GM23248 (cell line): ENCODE data around the gene ANXA11. TPM values are rescaled to one million over a fixed set of nuclear protein-coding genes. Genes with fewer than 3 reads are reported as not detected.

Source experiments
- DNase-seq: peaks from one replicate; pipeline ENCODE4 v3.0.0-alpha.2; 2015
- H2AFZ ChIP-seq: fragments of 200-600 bp; sonication (generic); 2 replicates; pipeline ENCODE4 v1.6.1; 2016; ENCODE audit warnings: antibody characterized with exemption
- H3F3A ChIP-seq: fragments of 200-600 bp; sonication (generic); 2 replicates; pipeline ENCODE4 v1.6.1; 2016; ENCODE audit warnings: mild to moderate bottlenecking, antibody characterized with exemption, mixed run types; ENCODE audit not compliant: insufficient read depth
- H3K27ac ChIP-seq: fragments of 200-600 bp; sonication (generic); 2 replicates; pipeline ENCODE4 v1.5.1; 2016; ENCODE audit warnings: mild to moderate bottlenecking
- H3K27me3 ChIP-seq: fragments of 200-600 bp; sonication (generic); replicated peaks from 2 replicates; pipeline ENCODE4 v1.6.1; 2016; ENCODE audit warnings: mild to moderate bottlenecking; ENCODE audit not compliant: insufficient read depth
- H3K36me3 ChIP-seq: fragments of 200-600 bp; sonication (generic); 2 replicates; pipeline ENCODE4 v1.6.1; 2016; ENCODE audit warnings: low read depth, mild to moderate bottlenecking
- H3K4me1 ChIP-seq: fragments of 200-600 bp; sonication (generic); 2 replicates; pipeline ENCODE4 v1.6.1; 2016; ENCODE audit warnings: mild to moderate bottlenecking; ENCODE audit not compliant: insufficient read depth
- H3K4me2 ChIP-seq: fragments of 200-600 bp; sonication (generic); one replicate; pipeline ENCODE4 v1.6.1; 2016; ENCODE audit warnings: mild to moderate bottlenecking; ENCODE audit not compliant: unreplicated experiment
- H3K4me3 ChIP-seq: fragments of 200-600 bp; sonication (generic); 2 replicates; pipeline ENCODE4 v1.5.1; 2016; ENCODE audit warnings: mild to moderate bottlenecking
- H3K79me2 ChIP-seq: fragments of 200-600 bp; sonication (generic); 2 replicates; pipeline ENCODE4 v1.6.1; 2016; ENCODE audit warnings: mild to moderate bottlenecking; ENCODE audit not compliant: insufficient read depth
- H3K9ac ChIP-seq: fragments of 200-600 bp; sonication (generic); 2 replicates; pipeline ENCODE4 v1.6.1; 2016; ENCODE audit warnings: mild to moderate bottlenecking
- H3K9me2 ChIP-seq: fragments of 200-600 bp; sonication (generic); 2 replicates; pipeline ENCODE4 v1.6.1; 2016; ENCODE audit warnings: mixed run types, mild to moderate bottlenecking, moderate library complexity; ENCODE audit not compliant: insufficient read depth
- H3K9me3 ChIP-seq: fragments of 200-600 bp; sonication (generic); one replicate; pipeline ENCODE4 v1.6.1; 2017; ENCODE audit warnings: low read depth
- H4K20me1 ChIP-seq: fragments of 200-600 bp; sonication (generic); 2 replicates; pipeline ENCODE4 v1.6.0; 2016; ENCODE audit not compliant: insufficient read depth
- EZH2 ChIP-seq: fragments of 200-600 bp; sonication (generic); IDR thresholded peaks from 2 replicates; pipeline ENCODE4 v1.6.1; 2018; ENCODE audit warnings: antibody characterized with exemption, mild to moderate bottlenecking; ENCODE audit not compliant: insufficient read depth, poor library complexity, severe bottlenecking
- EZH2phosphoT487 ChIP-seq: fragments of 200-600 bp; sonication (generic); IDR thresholded peaks from 2 replicates; pipeline ENCODE4 v1.6.1; 2018; ENCODE audit warnings: antibody characterized with exemption, moderate library complexity, mild to moderate bottlenecking, low read depth; ENCODE audit not compliant: insufficient read depth
- WGBS, 2 experiments: methylation state at CpG; one replicate each; pipeline ENCODE4 v1.1.6; 2015 to 2017; ENCODE audit warnings: low lambda C conversion rate in 2 of 2, low coverage in 1 of 2; ENCODE audit errors: missing lambda C conversion rate in 2 of 2; 5-methylcytosine and 5-hydroxymethylcytosine counted together
- in situ Hi-C: fragments of 300-500 bp; cut with MboI; formaldehyde crosslinking; loops from 2 replicates; pipeline ENCODE4 v1.15.0; 2020
- polyA plus RNA-seq: library from polyadenylated mRNA; unstranded; fragments of >200 nt; fragmentation: Nextera tagmentation; extraction: Ambion mirVana; gene quantifications from 2 replicates; pipeline ENCODE4 v1.2.1, GENCODE V29; 2016
- total RNA-seq: library from RNA; depleted of rRNA; stranded (reverse); fragments of >200 nt; shearing (Covaris generic); gene quantifications from 2 replicates; pipeline ENCODE4 v1.2.3, GENCODE V29; 2014

ANXA11 gene
- total and polyA plus RNA-seq, 2 experiments from 2014 or later: 116 to 189 TPM

- Histone ChIP-seq H3K9ac (no peak overlapping the region), H3K27me3 (no peaks in the 10 kb centered on the region), H3K79me2 (peaks cover 81% of the 10 kb centered on the region), H3K4me1 (peaks cover 3% of the 10 kb centered on the region), H3K27ac (no peak overlapping the region), H3K9me2 (no peaks in the 10 kb centered on the region), H3F3A (peaks cover 4% of the 10 kb centered on the region; the same call in 1 of the 2 replicates), H3K9me3 (no peaks in the 10 kb centered on the region), H4K20me1 (peaks cover 6% of the 10 kb centered on the region; the same call in 1 of the 2 replicates), H3K4me2 (no peak overlapping the region), H3K4me3 (no peak overlapping the region), H3K36me3 (peaks cover 6% of the 10 kb centered on the region; the same call in 1 of the 2 replicates), H2AFZ (no peak overlapping the region)
- in situ Hi-C loops: no loop called here
- DNase-seq: no peak
- no peak for TF ChIP-seq EZH2
- TF ChIP-seq EZH2phosphoT487: no peak
- WGBS, 2 experiments: 97 to 100% methylated on average over 7 of the region's 7 CpGs
These were observed 34.1 kb downstream of the ANXA11 start for GRCh38 chr10:80171248-80171660.

GRCh38 chr10:80170641-80171040, 34.7 kb downstream of the ANXA11 start:
- DNase-seq: no peak
- Histone ChIP-seq H3K9me2 (no peaks in the 10 kb centered on the region), H3K4me3 (no peak overlapping the region), H3K9ac (no peak overlapping the region), H3K9me3 (no peaks in the 10 kb centered on the region), H3K4me1 (peaks cover 10% of the 10 kb centered on the region), H4K20me1 (peaks cover 3% of the 10 kb centered on the region; the same call in 1 of the 2 replicates), H3K27me3 (no peaks in the 10 kb centered on the region), H3K79me2 (peaks cover 81% of the 10 kb centered on the region), H3K36me3 (peaks cover 6% of the 10 kb centered on the region; the same call in 1 of the 2 replicates), H3K4me2 (no peak overlapping the region), H3F3A (peaks cover 10% of the 10 kb centered on the region; the same call in 1 of the 2 replicates), H3K27ac (no peak overlapping the region), H2AFZ (no peak overlapping the region)
- TF ChIP-seq EZH2 (no peak), EZH2phosphoT487 (no peak)
- 82 to 87% methylated on average over 9 to 10 of the region's 10 CpGs for WGBS, 2 experiments
- in situ Hi-C loops: no loop called here

DNA sequence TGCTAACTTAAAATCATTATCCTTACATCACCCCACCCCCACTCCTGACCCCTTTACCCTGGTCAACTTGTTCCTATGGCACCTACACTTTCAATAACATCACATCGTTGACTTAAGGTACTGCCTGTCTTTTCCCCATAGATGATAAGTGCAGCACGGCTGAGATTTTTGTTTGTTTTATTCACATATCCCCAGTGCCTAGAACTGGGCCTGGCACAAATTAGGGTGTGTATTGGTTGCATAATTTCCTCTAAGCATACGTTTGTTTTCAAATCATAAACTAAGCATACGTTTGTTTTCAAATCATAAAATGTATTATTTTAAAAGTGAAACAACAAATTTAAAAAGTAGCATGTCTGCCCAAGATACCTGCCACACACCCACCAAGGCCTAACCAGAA, 35.3 kb downstream of the ANXA11 start:
- no peak overlapping the region for H3K4me2 ChIP-seq
- H3K4me1 ChIP-seq: peaks cover 14% of the 10 kb centered on the region
- WGBS, 2 experiments: 56 to 59% methylated on average over 4 of the region's 4 CpGs
- H3K36me3 ChIP-seq: peaks cover 6% of the 10 kb centered on the region; the same call in 1 of the 2 replicates
- peaks cover 13% of the 10 kb centered on the region; the same call in 1 of the 2 replicates for H3F3A ChIP-seq
- H3K4me3 ChIP-seq: no peak overlapping the region
- H3K9me3 ChIP-seq: no peaks in the 10 kb centered on the region
- H3K79me2 ChIP-seq: peaks cover 81% of the 10 kb centered on the region
- H4K20me1 ChIP-seq: peaks cover 3% of the 10 kb centered on the region; the same call in 1 of the 2 replicates
- no peaks in the 10 kb centered on the region for H3K9me2 ChIP-seq
- no peaks in the 10 kb centered on the region for H3K27me3 ChIP-seq
- no peak overlapping the region for H3K9ac ChIP-seq
- DNase-seq: no peak
- H2AFZ ChIP-seq: no peak overlapping the region
- H3K27ac ChIP-seq: no peak overlapping the region
- TF ChIP-seq EZH2 (no peak), EZH2phosphoT487 (no peak)
- in situ Hi-C loops: no loop called here

DNA sequence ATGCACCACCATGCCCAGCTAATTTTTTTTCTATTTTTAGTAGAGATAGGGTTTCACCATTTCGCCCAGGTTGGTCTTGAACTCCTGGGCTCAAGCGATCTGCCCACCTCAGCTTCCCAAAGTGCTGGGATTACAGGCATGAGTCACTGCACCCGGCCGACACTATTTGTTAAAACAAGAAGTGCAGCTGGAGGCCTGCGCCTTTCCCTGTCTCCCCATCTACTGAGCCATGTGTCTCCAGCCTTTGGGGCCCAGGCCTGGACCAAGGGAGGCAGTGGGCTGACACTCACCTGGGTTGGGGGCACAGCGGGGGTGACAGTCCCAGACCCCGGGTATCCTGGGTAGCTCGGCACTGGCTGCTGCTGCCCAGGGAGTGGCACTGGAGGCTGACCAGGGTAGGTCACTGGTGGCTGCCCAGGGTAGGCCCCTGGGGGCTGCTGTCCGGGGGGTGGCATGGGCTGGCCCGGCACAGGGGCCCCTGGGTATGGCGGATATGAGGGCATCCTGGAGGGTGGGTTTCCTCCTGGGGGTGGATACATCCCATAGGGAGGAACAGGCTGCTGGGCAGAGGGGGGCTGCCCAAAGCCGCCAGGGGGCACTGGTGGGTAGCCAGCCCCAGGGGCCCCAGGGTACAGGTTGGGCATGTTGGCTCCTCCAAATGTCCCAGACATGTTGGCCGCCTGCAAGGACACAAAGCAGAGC, 36.5 kb downstream of the ANXA11 start:
- H3F3A ChIP-seq: peaks cover 13% of the 10 kb centered on the region; the same call in 1 of the 2 replicates
- H3K36me3 ChIP-seq: peaks cover 7% of the 10 kb centered on the region; the same call in 1 of the 2 replicates
- peaks cover 21% of the 10 kb centered on the region for H3K4me1 ChIP-seq
- H3K4me3 ChIP-seq: no peak overlapping the region
- TF ChIP-seq EZH2: no peak
- in situ Hi-C loops: no loop called here
- no peak for DNase-seq
- no peak overlapping the region for H3K4me2 ChIP-seq
- H3K9ac ChIP-seq: no peak overlapping the region
- no peaks in the 10 kb centered on the region for H3K27me3 ChIP-seq
- WGBS, 2 experiments: 85 to 90% methylated on average over 11 to 13 of the region's 13 CpGs
- H3K9me3 ChIP-seq: no peaks in the 10 kb centered on the region
- H2AFZ ChIP-seq: no peak overlapping the region
- no peak overlapping the region for H3K27ac ChIP-seq
- peaks cover 79% of the 10 kb centered on the region for H3K79me2 ChIP-seq
- no peaks in the 10 kb centered on the region for H3K9me2 ChIP-seq
- peaks cover 3% of the 10 kb centered on the region; the same call in 1 of the 2 replicates for H4K20me1 ChIP-seq
